ENCODE measurements around the gene DNAJB7. TPM values are rescaled to one million over a fixed set of nuclear protein-coding genes. Genes with fewer than 3 reads are reported as not detected.

Gene DNAJB7
- total and polyA plus RNA-seq, 4 donors, result 0.15 TPM; not detected in 3

DNA sequence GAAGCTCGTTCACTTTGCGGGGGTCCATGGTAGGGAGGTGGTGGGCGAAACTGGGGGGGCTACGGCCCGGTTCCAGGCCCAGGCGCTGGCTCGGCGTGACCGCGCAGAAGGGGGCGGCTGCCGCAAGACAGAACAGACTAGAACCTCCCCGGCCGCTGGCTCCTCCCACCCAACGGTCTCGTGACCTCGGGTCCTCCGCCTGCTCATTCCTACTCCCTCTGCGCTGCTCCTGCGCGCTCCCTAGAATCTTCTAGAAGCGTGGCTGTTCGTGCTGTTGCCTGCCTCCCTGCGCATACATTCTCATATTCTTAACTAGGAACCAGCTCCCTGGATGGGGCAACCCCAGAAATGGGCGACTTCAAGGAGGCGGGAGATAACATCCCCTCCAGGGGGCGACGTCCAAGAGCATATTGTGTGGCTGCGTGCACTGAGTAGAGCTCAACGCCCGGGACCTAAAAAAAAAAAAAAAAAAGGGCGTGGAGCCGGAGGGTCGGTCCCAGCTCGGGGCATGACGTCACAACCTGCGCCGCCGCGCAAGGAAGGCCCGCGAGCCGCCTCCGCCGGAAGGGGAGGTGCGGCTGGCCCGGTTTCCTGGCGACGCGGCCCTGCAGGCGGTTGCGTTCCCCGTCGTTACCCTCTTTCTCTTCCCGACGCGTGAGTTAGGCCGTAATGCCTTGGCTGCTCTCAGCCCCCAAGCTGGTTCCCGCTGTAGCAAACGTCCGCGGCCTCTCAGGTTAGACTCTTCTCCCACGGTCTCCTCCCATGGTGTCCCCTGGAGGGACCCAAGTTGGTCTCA lies 5.2 kb downstream of the DNAJB7 start, which contains the start of the genes ST13 and XPNPEP3:
TSS of gene ST13 (minus strand) at position 127 of the 796 bp plus-strand sequence. CDS start at position 28, 99 bp downstream.
TSS of gene XPNPEP3 (plus strand) at position 636 of the 796 bp plus-strand sequence. CDS start at position 670, 34 bp downstream.
- TF ChIP-seq TAF1 (conservative IDR thresholded peaks at IDR 0.05) (no peak), YY1 (IDR thresholded peaks at IDR 0.05) (peak; percentile 78), NR2F2 (IDR thresholded peaks at IDR 0.05) (peak; percentile 20), GABPA (IDR thresholded peaks at IDR 0.05 in 1 of 2, conservative IDR thresholded peaks at IDR 0.05 in 1 of 2) (peak; percentile 70 to 93), RAD21 (IDR thresholded peaks at IDR 0.05) (peak in 1 of 2 donors; percentile 9), EGR1 (IDR thresholded peaks at IDR 0.05; ENCODE audit: low read depth in 2 of 2) (no peak), FOXA1 (IDR thresholded peaks at IDR 0.05) (peak; percentile 52), HNF4A (conservative IDR thresholded peaks at IDR 0.05) (no peak), RXRA (IDR thresholded peaks at IDR 0.05) (peak; percentile 20 to 21), FOXA2 (IDR thresholded peaks at IDR 0.05) (no peak), JUND (IDR thresholded peaks at IDR 0.05) (peak in 1 of 2 donors; percentile 19), HNF4G (IDR thresholded peaks at IDR 0.05) (no peak), SP1 (IDR thresholded peaks at IDR 0.05) (peak; percentile 76)
- TF ChIP-seq, protein P1, sequence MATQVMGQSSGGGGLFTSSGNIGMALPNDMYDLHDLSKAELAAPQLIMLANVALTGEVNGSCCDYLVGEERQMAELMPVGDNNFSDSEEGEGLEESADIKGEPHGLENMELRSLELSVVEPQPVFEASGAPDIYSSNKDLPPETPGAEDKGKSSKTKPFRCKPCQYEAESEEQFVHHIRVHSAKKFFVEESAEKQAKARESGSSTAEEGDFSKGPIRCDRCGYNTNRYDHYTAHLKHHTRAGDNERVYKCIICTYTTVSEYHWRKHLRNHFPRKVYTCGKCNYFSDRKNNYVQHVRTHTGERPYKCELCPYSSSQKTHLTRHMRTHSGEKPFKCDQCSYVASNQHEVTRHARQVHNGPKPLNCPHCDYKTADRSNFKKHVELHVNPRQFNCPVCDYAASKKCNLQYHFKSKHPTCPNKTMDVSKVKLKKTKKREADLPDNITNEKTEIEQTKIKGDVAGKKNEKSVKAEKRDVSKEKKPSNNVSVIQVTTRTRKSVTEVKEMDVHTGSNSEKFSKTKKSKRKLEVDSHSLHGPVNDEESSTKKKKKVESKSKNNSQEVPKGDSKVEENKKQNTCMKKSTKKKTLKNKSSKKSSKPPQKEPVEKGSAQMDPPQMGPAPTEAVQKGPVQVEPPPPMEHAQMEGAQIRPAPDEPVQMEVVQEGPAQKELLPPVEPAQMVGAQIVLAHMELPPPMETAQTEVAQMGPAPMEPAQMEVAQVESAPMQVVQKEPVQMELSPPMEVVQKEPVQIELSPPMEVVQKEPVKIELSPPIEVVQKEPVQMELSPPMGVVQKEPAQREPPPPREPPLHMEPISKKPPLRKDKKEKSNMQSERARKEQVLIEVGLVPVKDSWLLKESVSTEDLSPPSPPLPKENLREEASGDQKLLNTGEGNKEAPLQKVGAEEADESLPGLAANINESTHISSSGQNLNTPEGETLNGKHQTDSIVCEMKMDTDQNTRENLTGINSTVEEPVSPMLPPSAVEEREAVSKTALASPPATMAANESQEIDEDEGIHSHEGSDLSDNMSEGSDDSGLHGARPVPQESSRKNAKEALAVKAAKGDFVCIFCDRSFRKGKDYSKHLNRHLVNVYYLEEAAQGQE (IDR thresholded peaks at IDR 0.05), result peak; percentile 64
- TF ChIP-seq, protein P2, sequence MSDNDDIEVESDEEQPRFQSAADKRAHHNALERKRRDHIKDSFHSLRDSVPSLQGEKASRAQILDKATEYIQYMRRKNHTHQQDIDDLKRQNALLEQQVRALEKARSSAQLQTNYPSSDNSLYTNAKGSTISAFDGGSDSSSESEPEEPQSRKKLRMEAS (IDR thresholded peaks at IDR 0.05), result peak; percentile 85
- TF ChIP-seq, protein P3, sequence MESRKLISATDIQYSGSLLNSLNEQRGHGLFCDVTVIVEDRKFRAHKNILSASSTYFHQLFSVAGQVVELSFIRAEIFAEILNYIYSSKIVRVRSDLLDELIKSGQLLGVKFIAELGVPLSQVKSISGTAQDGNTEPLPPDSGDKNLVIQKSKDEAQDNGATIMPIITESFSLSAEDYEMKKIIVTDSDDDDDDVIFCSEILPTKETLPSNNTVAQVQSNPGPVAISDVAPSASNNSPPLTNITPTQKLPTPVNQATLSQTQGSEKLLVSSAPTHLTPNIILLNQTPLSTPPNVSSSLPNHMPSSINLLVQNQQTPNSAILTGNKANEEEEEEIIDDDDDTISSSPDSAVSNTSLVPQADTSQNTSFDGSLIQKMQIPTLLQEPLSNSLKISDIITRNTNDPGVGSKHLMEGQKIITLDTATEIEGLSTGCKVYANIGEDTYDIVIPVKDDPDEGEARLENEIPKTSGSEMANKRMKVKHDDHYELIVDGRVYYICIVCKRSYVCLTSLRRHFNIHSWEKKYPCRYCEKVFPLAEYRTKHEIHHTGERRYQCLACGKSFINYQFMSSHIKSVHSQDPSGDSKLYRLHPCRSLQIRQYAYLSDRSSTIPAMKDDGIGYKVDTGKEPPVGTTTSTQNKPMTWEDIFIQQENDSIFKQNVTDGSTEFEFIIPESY (IDR thresholded peaks at IDR 0.05), result peak; percentile 52
- TF ChIP-seq, protein P4, sequence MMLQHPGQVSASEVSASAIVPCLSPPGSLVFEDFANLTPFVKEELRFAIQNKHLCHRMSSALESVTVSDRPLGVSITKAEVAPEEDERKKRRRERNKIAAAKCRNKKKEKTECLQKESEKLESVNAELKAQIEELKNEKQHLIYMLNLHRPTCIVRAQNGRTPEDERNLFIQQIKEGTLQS (IDR thresholded peaks at IDR 0.05), result peak; percentile 28
- TF ChIP-seq, protein P5, sequence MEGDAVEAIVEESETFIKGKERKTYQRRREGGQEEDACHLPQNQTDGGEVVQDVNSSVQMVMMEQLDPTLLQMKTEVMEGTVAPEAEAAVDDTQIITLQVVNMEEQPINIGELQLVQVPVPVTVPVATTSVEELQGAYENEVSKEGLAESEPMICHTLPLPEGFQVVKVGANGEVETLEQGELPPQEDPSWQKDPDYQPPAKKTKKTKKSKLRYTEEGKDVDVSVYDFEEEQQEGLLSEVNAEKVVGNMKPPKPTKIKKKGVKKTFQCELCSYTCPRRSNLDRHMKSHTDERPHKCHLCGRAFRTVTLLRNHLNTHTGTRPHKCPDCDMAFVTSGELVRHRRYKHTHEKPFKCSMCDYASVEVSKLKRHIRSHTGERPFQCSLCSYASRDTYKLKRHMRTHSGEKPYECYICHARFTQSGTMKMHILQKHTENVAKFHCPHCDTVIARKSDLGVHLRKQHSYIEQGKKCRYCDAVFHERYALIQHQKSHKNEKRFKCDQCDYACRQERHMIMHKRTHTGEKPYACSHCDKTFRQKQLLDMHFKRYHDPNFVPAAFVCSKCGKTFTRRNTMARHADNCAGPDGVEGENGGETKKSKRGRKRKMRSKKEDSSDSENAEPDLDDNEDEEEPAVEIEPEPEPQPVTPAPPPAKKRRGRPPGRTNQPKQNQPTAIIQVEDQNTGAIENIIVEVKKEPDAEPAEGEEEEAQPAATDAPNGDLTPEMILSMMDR (IDR thresholded peaks at IDR 0.05; ENCODE audit: low read depth, low read length, missing input control), result peak; percentile 13
- peak within 1 kb of the TSS; percentile 97 to 99 for H3K27ac ChIP-seq (ENCODE audit: low read depth in 1 of 2, low read length in 2 of 2)
- H3K36me3 ChIP-seq (ENCODE audit: control insufficient read depth in 4 of 4, insufficient read depth in 3 of 4, low read depth in 1 of 4, low read length in 3 of 4), result peaks cover 0 to 3% (median 3%) of the 10 kb centered on the region in 4 donors
- under 1% methylated on average over 63 of the region's 63 CpGs for WGBS
- H3K9me3 ChIP-seq (ENCODE audit: control insufficient read depth in 4 of 4, low read length in 3 of 4), result no peaks in the 10 kb centered on the region
- peaks cover 18 to 52% (median 43%) of the 10 kb centered on the region in 4 donors for H3K4me1 ChIP-seq (ENCODE audit: control insufficient read depth in 4 of 4, insufficient read depth in 4 of 4, low read length in 3 of 4)
- H3K4me3 ChIP-seq (ENCODE audit: low read depth in 1 of 3, low read length in 3 of 3), result peak within 1 kb of the TSS; percentile 86 to 100 (median 95)
- H3K9ac ChIP-seq (ENCODE audit: low read depth in 1 of 2, low read length in 2 of 2), result peak within 1 kb of the TSS; percentile 97 to 99
- DNase-seq (ENCODE audit: low spot score), result peak; percentile 98
- H3K27me3 ChIP-seq (ENCODE audit: control insufficient read depth in 4 of 4, insufficient read depth in 4 of 4, low read length in 3 of 4), result no peaks in the 10 kb centered on the region

All from liver (tissue), 9 donors.